ENCODE results near the gene SKIC3. TPM values are rescaled to one million over a fixed set of nuclear protein-coding genes. Genes with fewer than 3 reads are reported as not detected.

SKIC3 gene
- total and polyA plus RNA-seq, 2 donors (not counting 1 experiment from before 2014, with no cell fraction given) = 24.9 to 75.4 TPM

- H3K4me3 Mint-ChIP-seq = no peak overlapping the region
- no peaks in the 10 kb centered on the region for H3K9me3 Mint-ChIP-seq (ENCODE audit: insufficient read depth)
- no peaks in the 10 kb centered on the region for H3K9me3 ChIP-seq (ENCODE audit: control extremely low read depth in 1 of 3, control insufficient read depth in 2 of 3, insufficient read depth in 1 of 3, low read length in 2 of 3)
- H3K27me3 Mint-ChIP-seq = no peaks in the 10 kb centered on the region
- no peak overlapping the region for H2AFZ ChIP-seq (ENCODE audit: insufficient read depth, low read depth, low read length, poor library complexity, severe bottlenecking)
- H3K79me2 ChIP-seq (ENCODE audit: control insufficient read depth, insufficient read depth, low read length) = no peaks in the 10 kb centered on the region
- H3K4me2 ChIP-seq (replicated peaks; ENCODE audit: low read depth, low read length, poor library complexity, severe bottlenecking) = no peak overlapping the region
- CTCF ChIA-PET = no interaction called here
- ATAC-seq (ENCODE audit: low read depth) (no peak), DNase-seq (no peak)
- no peaks in the 10 kb centered on the region for H4K20me1 ChIP-seq (ENCODE audit: control insufficient read depth, insufficient read depth, low read length, poor library complexity, severe bottlenecking)
- peaks cover 7% of the 10 kb centered on the region for H3K4me1 Mint-ChIP-seq
- POLR2A ChIA-PET = no interaction called here
- no peak for TF ChIP-seq EZH2 (IDR thresholded peaks at IDR 0.05; ENCODE audit: borderline replicate concordance, insufficient read depth, low read depth, low read length, poor library complexity, severe bottlenecking)
- no peak for TF ChIP-seq CTCF (IDR thresholded peaks at IDR 0.05)
- H3K36me3 ChIP-seq (replicated peaks in 1 of 2; ENCODE audit: control extremely low read depth in 1 of 2, control insufficient read depth in 1 of 2, extremely low read depth in 1 of 2, insufficient read depth in 2 of 2, low read length in 1 of 2) = peaks cover 12 to 58% of the 10 kb centered on the region in 2 experiments
- no peak overlapping the region for H3K27ac Mint-ChIP-seq
- no peak overlapping the region for H3K4me3 ChIP-seq (ENCODE audit: control extremely low read depth in 1 of 5, extremely low read depth in 1 of 5, insufficient read depth in 1 of 5, low read depth in 2 of 5, low read length in 4 of 5)
- no peak overlapping the region for H3K27ac ChIP-seq (ENCODE audit: low read length in 2 of 2)
- H3K27me3 ChIP-seq (replicated peaks in 1 of 4; ENCODE audit: control extremely low read depth in 1 of 4, control insufficient read depth in 3 of 4, insufficient read depth in 4 of 4, low read length in 3 of 4) = no peaks in the 10 kb centered on the region
- intact Hi-C loops (cut with micrococcal nuclease) = no loop called here
- no peak overlapping the region for H3K9ac ChIP-seq (ENCODE audit: low read length)
- H3K4me1 ChIP-seq (ENCODE audit: control insufficient read depth in 2 of 2, insufficient read depth in 2 of 2, low read length in 2 of 2) = no peaks in the 10 kb centered on the region
Measured at GRCh38 chr5:95533761-95534160, 21.0 kb downstream of the SKIC3 start.

- H3K9me3 Mint-ChIP-seq (ENCODE audit: insufficient read depth) = no peaks in the 10 kb centered on the region
- Histone ChIP-seq H3K27me3 (replicated peaks in 1 of 4; ENCODE audit: control extremely low read depth in 1 of 4, control insufficient read depth in 3 of 4, insufficient read depth in 4 of 4, low read length in 3 of 4) (no peaks in the 10 kb centered on the region), H3K4me2 (replicated peaks; ENCODE audit: low read depth, low read length, poor library complexity, severe bottlenecking) (no peak overlapping the region), H3K36me3 (replicated peaks in 1 of 2; ENCODE audit: control extremely low read depth in 1 of 2, control insufficient read depth in 1 of 2, extremely low read depth in 1 of 2, insufficient read depth in 2 of 2, low read length in 1 of 2) (peaks cover 15 to 60% of the 10 kb centered on the region in 2 experiments), H3K27ac (ENCODE audit: low read length in 2 of 2) (no peak overlapping the region), H3K79me2 (ENCODE audit: control insufficient read depth, insufficient read depth, low read length) (no peaks in the 10 kb centered on the region), H3K9ac (ENCODE audit: low read length) (no peak overlapping the region), H3K4me3 (ENCODE audit: control extremely low read depth in 1 of 5, extremely low read depth in 1 of 5, insufficient read depth in 1 of 5, low read depth in 2 of 5, low read length in 4 of 5) (no peak overlapping the region), H2AFZ (ENCODE audit: insufficient read depth, low read depth, low read length, poor library complexity, severe bottlenecking) (no peak overlapping the region), H4K20me1 (ENCODE audit: control insufficient read depth, insufficient read depth, low read length, poor library complexity, severe bottlenecking) (no peaks in the 10 kb centered on the region), H3K9me3 (ENCODE audit: control extremely low read depth in 1 of 3, control insufficient read depth in 2 of 3, insufficient read depth in 1 of 3, low read length in 2 of 3) (no peaks in the 10 kb centered on the region), H3K4me1 (ENCODE audit: control insufficient read depth in 2 of 2, insufficient read depth in 2 of 2, low read length in 2 of 2) (no peaks in the 10 kb centered on the region)
- ChIA-PET CTCF (no interaction called here), POLR2A (no interaction called here)
- DNase-seq = no peak
- H3K4me1 Mint-ChIP-seq = peaks cover 7% of the 10 kb centered on the region
- H3K4me3 Mint-ChIP-seq = no peak overlapping the region
- no peak for ATAC-seq (ENCODE audit: low read depth)
- no CpG with 5 or more reads among the region's 2 CpGs for WGBS (ENCODE audit: insufficient coverage)
- intact Hi-C loops (cut with micrococcal nuclease) = no loop called here
- H3K27ac Mint-ChIP-seq = no peak overlapping the region
- no peaks in the 10 kb centered on the region for H3K27me3 Mint-ChIP-seq
- TF ChIP-seq CTCF (IDR thresholded peaks at IDR 0.05) (no peak), EZH2 (IDR thresholded peaks at IDR 0.05; ENCODE audit: borderline replicate concordance, insufficient read depth, low read depth, low read length, poor library complexity, severe bottlenecking) (no peak)
Measured at GRCh38 chr5:95533106-95533505, 21.7 kb downstream of the SKIC3 start.
